Vagina (tissue), 2 donors: ENCODE measurements around the gene PRRT1.

Source experiments
- CTCF ChIP-seq, 3 experiments: fragments of 450-650 bp in 2 of 3; fragments of 200-600 bp in 1 of 3; sonication (generic) in 1 of 3; IDR thresholded peaks; one replicate each; pipeline ENCODE4 v1.5.1; 2017 to 2019; ENCODE audit warnings: antibody characterized with exemption in 3 of 3, mild to moderate bottlenecking in 2 of 3, moderate library complexity in 2 of 3
- POLR2A ChIP-seq, 2 donors: fragments of 450-650 bp; IDR thresholded peaks; one replicate each; pipeline ENCODE4 v1.6.1; 2017; ENCODE audit warnings: antibody characterized with exemption in 2 of 2, mild to moderate bottlenecking in 2 of 2, moderate library complexity in 2 of 2
- POLR2AphosphoS5 ChIP-seq, 2 donors: sonication (generic); formaldehyde crosslinking; IDR thresholded peaks; one replicate each; pipeline ENCODE4 v1.9.0; 2017; ENCODE audit warnings: antibody characterized with exemption in 2 of 2, mild to moderate bottlenecking in 2 of 2, low read depth in 1 of 2; ENCODE audit not compliant: insufficient read depth in 1 of 2

GRCh38 chr6:32181915-32182529, 30.3 kb upstream of the PRRT1 start:
- TF ChIP-seq CTCF (IDR thresholded peaks at IDR 0.05) (no peak), POLR2A (IDR thresholded peaks at IDR 0.05) (no peak), POLR2AphosphoS5 (IDR thresholded peaks at IDR 0.05; ENCODE audit: insufficient read depth in 1 of 2, low read depth in 1 of 2) (no peak)
